IMR-90 (cell line): ENCODE data around the gene EPN1. TPM values are rescaled to one million over a fixed set of nuclear protein-coding genes. Genes with fewer than 3 reads are reported as not detected.

Experiments
- ATAC-seq: fragments of 200-7000 bp; cut with Tn5 transposase; 2 replicates; pipeline ENCODE4 v1.9.1; 2020; ENCODE audit warnings: low read depth, mild to moderate bottlenecking, moderate library complexity
- BruUV-seq: library from RNA; stranded (reverse); fragments of 400-500 nt; replicated peaks from 2 replicates; lab custom pipeline; 2021; lab: Mats Ljungman, UMichigan
- CTCF ChIA-PET: fragments of 300-600 bp; formaldehyde crosslinking; extraction: SDS; loops from one replicate; lab custom pipeline; 2021; ENCODE audit warnings: antibody characterized with exemption; lab: Yijun Ruan, JAX
- POLR2A ChIA-PET: fragments of 300-600 bp; sonication (Branson Sonifier 250); formaldehyde crosslinking; loops from one replicate; lab custom pipeline; 2022; ENCODE audit warnings: antibody characterized with exemption; ENCODE audit not compliant: unreplicated experiment; lab: Charles Lee
- DNase-seq: peaks from one replicate; pipeline ENCODE4 v3.0.0; 2013
- H2AFZ ChIP-seq: replicated peaks from 2 replicates; pipeline ENCODE3; 2013; ENCODE audit warnings: low read length, mild to moderate bottlenecking; ENCODE audit not compliant: poor library complexity
- H2AK5ac ChIP-seq: 2 replicates; pipeline ENCODE4 v1.6.1; 2013; ENCODE audit warnings: low read depth, low read length, inconsistent platforms
- H2AK9ac ChIP-seq: replicated peaks from 2 replicates; pipeline ENCODE3; 2013; ENCODE audit warnings: mild to moderate bottlenecking, low read depth, low read length, moderate library complexity; ENCODE audit not compliant: poor library complexity
- H2BK120ac ChIP-seq: 2 replicates; pipeline ENCODE4 v1.6.1; 2013; ENCODE audit warnings: low read depth, low read length, inconsistent platforms
- H2BK15ac ChIP-seq: 3 replicates; pipeline ENCODE4 v1.6.1; 2013; ENCODE audit warnings: low read depth, low read length, inconsistent platforms
- H2BK20ac ChIP-seq: 2 replicates; pipeline ENCODE4 v1.6.1; 2013; ENCODE audit warnings: low read depth, mild to moderate bottlenecking, inconsistent platforms, low read length, moderate library complexity
- H2BK5ac ChIP-seq: 2 replicates; pipeline ENCODE4 v1.6.1; 2013; ENCODE audit warnings: mild to moderate bottlenecking, low read depth, low read length, inconsistent platforms; ENCODE audit not compliant: poor library complexity, severe bottlenecking
- H3K14ac ChIP-seq: replicated peaks from 2 replicates; pipeline ENCODE4 v1.6.1; 2013; ENCODE audit warnings: low read depth, low read length, inconsistent platforms
- H3K18ac ChIP-seq: 2 replicates; pipeline ENCODE4 v1.6.1; 2013; ENCODE audit warnings: low read depth, low read length, control low read depth
- H3K23ac ChIP-seq: 2 replicates; pipeline ENCODE4 v1.6.1; 2013; ENCODE audit warnings: low read depth, low read length, inconsistent platforms
- H3K27ac ChIP-seq: 2 replicates; pipeline ENCODE4 v1.5.1; 2013; ENCODE audit warnings: mild to moderate bottlenecking, control low read depth, low read length; ENCODE audit not compliant: insufficient read depth
- H3K27me3 ChIP-seq: 2 replicates; pipeline ENCODE4 v1.6.1; 2013; ENCODE audit warnings: low read length; ENCODE audit not compliant: control insufficient read depth, insufficient read depth
- H3K36me3 ChIP-seq: 2 replicates; pipeline ENCODE4 v1.6.1; 2013; ENCODE audit warnings: low read length, mixed read lengths; ENCODE audit not compliant: control insufficient read depth, insufficient read depth
- H3K4ac ChIP-seq: 2 replicates; pipeline ENCODE4 v1.6.1; 2013; ENCODE audit warnings: low read depth, low read length, inconsistent platforms
- H3K4me1 ChIP-seq: 2 replicates; pipeline ENCODE4 v1.6.1; 2013; ENCODE audit warnings: low read length, mixed read lengths; ENCODE audit not compliant: control insufficient read depth, insufficient read depth
- H3K4me2 ChIP-seq: 2 replicates; pipeline ENCODE4 v1.6.1; 2013; ENCODE audit warnings: low read depth, mild to moderate bottlenecking, control low read depth, low read length, moderate library complexity
- H3K4me3 ChIP-seq: 2 replicates; pipeline ENCODE4 v1.5.1; 2013; ENCODE audit warnings: low read depth, mild to moderate bottlenecking, control low read depth, low read length, moderate library complexity; ENCODE audit not compliant: insufficient read depth
- H3K56ac ChIP-seq: 2 replicates; pipeline ENCODE4 v1.6.1; 2013; ENCODE audit warnings: low read length, inconsistent platforms; ENCODE audit not compliant: insufficient read depth; ENCODE audit errors: extremely low read depth
- H3K79me1 ChIP-seq, 2 experiments: 2 replicates each; pipeline ENCODE4 v1.6.1; 2013; ENCODE audit warnings: low read length in 2 of 2, inconsistent platforms in 1 of 2, low read depth in 1 of 2
- H3K9ac ChIP-seq: 2 replicates; pipeline ENCODE4 v1.6.1; 2013; ENCODE audit warnings: low read depth, low read length, control low read depth
- H3K9me1 ChIP-seq: 2 replicates; pipeline ENCODE4 v1.6.1; 2013; ENCODE audit warnings: low read length, inconsistent platforms; ENCODE audit not compliant: insufficient read depth
- H3K9me3 ChIP-seq: 2 replicates; pipeline ENCODE4 v1.6.1; 2013; ENCODE audit warnings: low read length; ENCODE audit not compliant: control insufficient read depth, insufficient read depth
- H4K20me1 ChIP-seq: 2 replicates; pipeline ENCODE4 v1.6.1; 2013; ENCODE audit warnings: low read length, inconsistent platforms; ENCODE audit not compliant: insufficient read depth
- H4K5ac ChIP-seq: 2 replicates; pipeline ENCODE4 v1.6.1; 2013; ENCODE audit warnings: mild to moderate bottlenecking, low read depth, low read length, control low read depth
- H4K8ac ChIP-seq, 2 experiments: 2 replicates each; pipeline ENCODE4 v1.6.1; 2013; ENCODE audit warnings: low read depth in 2 of 2, low read length in 2 of 2, control low read depth in 1 of 2, inconsistent platforms in 1 of 2
- H4K91ac ChIP-seq: 2 replicates; pipeline ENCODE4 v1.6.1; 2013; ENCODE audit warnings: low read depth, low read length, inconsistent platforms; ENCODE audit not compliant: insufficient read depth
- CEBPB ChIP-seq: IDR thresholded peaks from 2 replicates; pipeline ENCODE4 v1.6.1; 2012; ENCODE audit warnings: low read depth, low read length, improper control_type of control experiment
- CHD1 ChIP-seq: IDR thresholded peaks from 2 replicates; pipeline ENCODE4 v1.6.1; 2012; ENCODE audit warnings: low read depth, low read length, improper control_type of control experiment
- FOS ChIP-seq: fragments of 150-350 bp; IDR thresholded peaks from 2 replicates; pipeline ENCODE4 v1.6.1; 2016; ENCODE audit warnings: low read depth, low read length
- MXI1 ChIP-seq: IDR thresholded peaks from 2 replicates; pipeline ENCODE4 v1.6.1; 2012; ENCODE audit warnings: low read depth, mild to moderate bottlenecking, low read length, moderate library complexity, borderline replicate concordance
- POLR2A ChIP-seq: IDR thresholded peaks from 2 replicates; pipeline ENCODE4 v1.6.1; 2012; ENCODE audit warnings: mild to moderate bottlenecking, low read depth, low read length
- RCOR1 ChIP-seq: IDR thresholded peaks from 2 replicates; pipeline ENCODE4 v1.6.1; 2012; ENCODE audit warnings: mild to moderate bottlenecking, low read length, improper control_type of control experiment; ENCODE audit not compliant: insufficient replicate concordance
- SMC3 ChIP-seq: fragments of 150-350 bp; IDR thresholded peaks from 2 replicates; pipeline ENCODE4 v1.6.1; 2016; ENCODE audit warnings: low read depth, mild to moderate bottlenecking, antibody characterized with exemption, low read length, moderate library complexity
- USF2 ChIP-seq: fragments of 150-350 bp; IDR thresholded peaks from 2 replicates; pipeline ENCODE4 v1.6.1; 2017; ENCODE audit warnings: mild to moderate bottlenecking, antibody characterized with exemption, low read length, low read depth
- WGBS, 2 experiments: methylation state at CpG; one replicate each; pipeline versions ENCODE4 v1.1.5 to v1.1.7; 2013; ENCODE audit warnings: missing lambda C conversion rate in 2 of 2; ENCODE audit not compliant: insufficient read length in 1 of 2; ENCODE audit errors: extremely low coverage in 2 of 2; 5-methylcytosine and 5-hydroxymethylcytosine counted together
- dilution Hi-C: fragments of 300-500 bp; cut with HindIII; formaldehyde crosslinking; loops from one replicate; pipeline ENCODE4 v1.14.3; 2018; ENCODE audit warnings: low sequenced_read_pairs; ENCODE audit not compliant: unreplicated experiment
- in situ Hi-C: fragments of 300-500 bp; cut with MboI; formaldehyde crosslinking; loops from 3 replicates; pipeline ENCODE4 v1.14.3; 2019; ENCODE audit warnings: low sequenced_read_pairs, inconsistent platforms, mixed read lengths
- intact Hi-C: fragments of 100-400 bp; cut with micrococcal nuclease; formaldehyde crosslinking; loops from 2 replicates; pipeline ENCODE4 v1.10.0; 2022
- polyA plus RNA-seq, 3 experiments: library from polyadenylated mRNA; depleted of rRNA; stranded (reverse); fragments of >200 nt; gene quantifications; 2 replicates each; pipeline ENCODE4 v1.2.3, GENCODE V29; 2012; ENCODE audit warnings: low replicate concordance in 1 of 3
- total RNA-seq: library from RNA; depleted of rRNA; stranded (reverse); fragments of >200 nt; gene quantifications from 2 replicates; pipeline ENCODE4 v1.2.3, GENCODE V29; 2012

Gene EPN1
- total and polyA plus RNA-seq, 2 of the 4 experiments (the other 2 are of a cell fraction) = 19.0 to 122 TPM

DNA sequence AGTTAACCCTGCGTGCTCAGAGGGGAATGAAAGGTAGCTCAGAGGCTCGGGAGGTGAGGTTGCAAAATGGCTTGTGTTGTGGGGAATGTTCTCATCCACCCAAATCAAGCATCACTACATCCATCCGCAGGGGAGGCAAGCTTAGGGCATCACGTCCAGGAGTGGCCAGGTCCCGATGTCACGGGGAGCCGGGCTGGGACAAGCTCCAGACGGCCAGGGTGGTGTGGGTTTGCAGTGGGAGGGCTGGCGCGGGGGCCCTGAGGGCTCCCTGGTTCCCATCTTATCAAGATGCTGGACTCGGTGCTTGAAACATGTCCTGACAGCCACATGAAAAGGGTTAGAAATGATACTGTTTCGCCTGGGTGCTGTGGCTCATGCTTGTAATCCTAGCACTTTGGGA lies 25.8 kb downstream of the EPN1 start:
- DNase-seq (no peak), ATAC-seq (no peak)
- Histone ChIP-seq H2BK15ac (no peak overlapping the region), H3K36me3 (peaks cover 27% of the 10 kb centered on the region), H3K4me1 (no peaks in the 10 kb centered on the region), H4K5ac (no peak overlapping the region), H2AK9ac (peak overlapping the region; percentile 50), H3K18ac (no peak overlapping the region), H3K9me1 (no peaks in the 10 kb centered on the region), H3K14ac (no peak overlapping the region), H3K79me1 (no peaks in the 10 kb centered on the region; a peak in 1 of 4 replicates), H3K56ac (no peak overlapping the region), H3K4me3 (no peak overlapping the region), H3K23ac (no peak overlapping the region), H2AFZ (no peak overlapping the region), H3K4ac (no peak overlapping the region), H4K20me1 (no peaks in the 10 kb centered on the region), H2BK20ac (no peak overlapping the region), H2BK120ac (no peak overlapping the region), H4K91ac (no peak overlapping the region), H2BK5ac (no peak overlapping the region), H3K27ac (no peak overlapping the region), H4K8ac (no peak overlapping the region), H3K9ac (no peak overlapping the region), H3K9me3 (peaks cover 5% of the 10 kb centered on the region), H3K27me3 (no peaks in the 10 kb centered on the region), H3K4me2 (no peak overlapping the region), H2AK5ac (no peak overlapping the region)
- BruUV-seq = no TSS peak
- WGBS, 2 experiments = 96% methylated on average over 5 of the region's 12 CpGs; no CpG with 5 or more reads in 1 of the 2 experiments
- POLR2A ChIA-PET = no interaction called here
- dilution Hi-C loops = no loop called here
- intact Hi-C loops = no loop called here
- in situ Hi-C loops = no loop called here
- CTCF ChIA-PET = no interaction called here
- TF ChIP-seq CEBPB = no peak
- no peak for TF ChIP-seq MXI1
- no peak for TF ChIP-seq FOS
- TF ChIP-seq POLR2A = no peak
- TF ChIP-seq USF2 = no peak
- TF ChIP-seq CHD1 = no peak
- TF ChIP-seq RCOR1 = no peak
- TF ChIP-seq SMC3 = no peak
